GM12873 (cell line): Measurements from ENCODE around the gene ALS2.

Experiments
- TF ChIP-seq, protein P1 (sequence below): IDR thresholded peaks from 2 replicates; pipeline ENCODE4 v1.5.1; 2012; ENCODE audit warnings: low read depth, mild to moderate bottlenecking, moderate library complexity, low read length, control low read depth; ENCODE audit not compliant: insufficient read depth; ENCODE audit errors: missing control alignments

Gene ALS2

GRCh38 chr2:201674794-201675193 is 105.9 kb downstream of the ALS2 start:
- TF ChIP-seq, protein P1, sequence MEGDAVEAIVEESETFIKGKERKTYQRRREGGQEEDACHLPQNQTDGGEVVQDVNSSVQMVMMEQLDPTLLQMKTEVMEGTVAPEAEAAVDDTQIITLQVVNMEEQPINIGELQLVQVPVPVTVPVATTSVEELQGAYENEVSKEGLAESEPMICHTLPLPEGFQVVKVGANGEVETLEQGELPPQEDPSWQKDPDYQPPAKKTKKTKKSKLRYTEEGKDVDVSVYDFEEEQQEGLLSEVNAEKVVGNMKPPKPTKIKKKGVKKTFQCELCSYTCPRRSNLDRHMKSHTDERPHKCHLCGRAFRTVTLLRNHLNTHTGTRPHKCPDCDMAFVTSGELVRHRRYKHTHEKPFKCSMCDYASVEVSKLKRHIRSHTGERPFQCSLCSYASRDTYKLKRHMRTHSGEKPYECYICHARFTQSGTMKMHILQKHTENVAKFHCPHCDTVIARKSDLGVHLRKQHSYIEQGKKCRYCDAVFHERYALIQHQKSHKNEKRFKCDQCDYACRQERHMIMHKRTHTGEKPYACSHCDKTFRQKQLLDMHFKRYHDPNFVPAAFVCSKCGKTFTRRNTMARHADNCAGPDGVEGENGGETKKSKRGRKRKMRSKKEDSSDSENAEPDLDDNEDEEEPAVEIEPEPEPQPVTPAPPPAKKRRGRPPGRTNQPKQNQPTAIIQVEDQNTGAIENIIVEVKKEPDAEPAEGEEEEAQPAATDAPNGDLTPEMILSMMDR: no peak

- TF ChIP-seq, protein P1: no peak
Measured at GRCh38 chr2:201674298-201674697, 106.4 kb downstream of the ALS2 start.

DNA sequence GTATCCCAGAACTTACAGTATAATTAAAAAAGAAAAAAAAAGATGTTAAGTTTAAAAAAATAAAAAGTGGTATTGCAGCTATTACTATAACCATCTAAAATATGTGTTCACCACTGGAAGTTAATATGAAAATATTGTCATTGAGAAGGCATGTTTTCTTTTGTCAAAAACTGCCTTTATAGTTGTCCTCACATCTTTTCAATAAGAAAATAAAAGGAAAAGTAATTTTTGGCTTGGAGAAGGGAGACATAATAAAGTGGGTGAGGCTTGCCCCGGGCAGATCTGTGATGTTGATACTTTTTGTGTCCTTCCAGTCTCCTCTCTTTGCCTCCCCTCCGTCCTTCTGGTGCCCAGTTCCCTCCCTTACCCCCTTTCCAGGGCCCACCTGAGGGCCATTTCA is 107.2 kb downstream of the ALS2 start:
- TF ChIP-seq, protein P1: no peak

GRCh38 chr2:201669865-201670264 is 110.9 kb downstream of the ALS2 start:
- TF ChIP-seq, protein P1: no peak

DNA sequence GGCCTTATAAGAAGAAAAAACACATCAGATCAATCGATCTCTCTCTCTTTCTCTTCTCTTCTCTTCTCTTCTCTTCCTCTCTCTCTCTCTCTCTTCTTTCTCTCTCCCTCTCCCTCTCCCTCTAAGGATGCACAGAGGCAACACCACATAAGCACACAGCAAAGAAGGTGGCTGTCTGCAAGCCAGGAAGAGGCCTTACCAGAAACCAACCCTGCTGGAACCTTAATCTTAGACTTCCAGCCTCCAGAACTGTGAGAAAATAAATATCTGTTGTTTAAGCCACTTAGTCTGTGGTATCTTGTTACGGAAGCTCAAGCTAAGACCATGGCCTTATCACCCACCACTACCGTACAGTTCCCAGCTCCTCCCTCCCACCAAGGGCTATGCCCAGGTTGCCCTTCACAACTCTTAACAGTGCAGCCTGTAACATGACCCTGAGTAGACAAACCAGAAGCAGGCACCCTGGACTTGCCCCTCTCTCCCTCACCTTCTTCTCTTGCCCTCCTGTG is 112.3 kb downstream of the ALS2 start:
- TF ChIP-seq, protein P1: no peak

DNA sequence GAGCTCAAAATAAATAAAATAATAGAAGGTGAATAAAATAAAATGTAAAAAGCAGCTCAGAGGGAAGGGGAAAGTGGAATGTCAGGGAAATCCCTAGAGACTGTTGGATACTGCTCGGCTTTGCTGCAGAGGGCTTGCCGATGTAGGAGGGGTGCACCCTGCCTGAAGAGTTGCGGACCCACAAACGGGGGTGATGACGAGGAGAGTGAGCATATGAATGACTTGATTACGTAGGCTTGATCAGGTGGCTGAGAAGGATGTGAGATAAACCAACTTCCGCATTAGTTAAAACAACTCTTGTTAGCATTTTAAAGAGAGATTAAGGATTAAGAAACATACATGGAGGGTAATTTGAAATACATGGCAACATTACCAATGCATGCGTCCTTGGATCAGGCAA is 116.4 kb downstream of the ALS2 start:
- TF ChIP-seq, protein P1: no peak

DNA sequence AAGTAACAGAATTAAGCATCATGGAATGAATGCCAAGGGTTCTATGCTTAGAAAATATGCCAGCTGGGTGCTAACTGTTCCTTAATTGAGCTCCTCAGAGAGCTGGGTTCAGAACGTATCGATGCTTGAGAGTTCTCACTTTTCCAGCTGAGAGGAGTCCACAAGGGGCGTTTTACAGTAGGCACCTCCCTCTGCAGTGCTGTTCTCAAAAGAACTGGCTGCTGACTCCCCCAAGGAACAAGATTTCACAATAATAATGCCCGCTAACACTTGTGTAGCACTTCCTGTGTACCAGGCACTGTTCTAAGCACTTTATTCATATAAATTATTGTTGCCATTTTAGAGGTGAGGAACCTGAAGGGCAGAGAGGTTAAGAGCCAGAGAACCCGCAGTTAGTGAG is 119.4 kb downstream of the ALS2 start:
- TF ChIP-seq, protein P1: no peak
